SK-N-SH (cell line): ENCODE data around the gene PSMD1. TPM values are rescaled to one million over a fixed set of nuclear protein-coding genes. Genes with fewer than 3 reads are reported as not detected.

Experiments
- CTCF ChIA-PET: fragments of 300-600, 350-600 bp; formaldehyde crosslinking; extraction: SDS; loops from one replicate; lab custom pipeline; 2021; lab: Yijun Ruan, JAX
- POLR2A ChIA-PET: fragments of 350-600 bp; sonication (Branson Sonifier 250); formaldehyde crosslinking; extraction: SDS; loops from one replicate; lab custom pipeline; 2020; ENCODE audit warnings: antibody characterized with exemption, inconsistent platforms; lab: Yijun Ruan, JAX
- DNase-seq: peaks from one replicate; pipeline ENCODE4 v3.0.0; 2012
- H2AFZ ChIP-seq: fragments of 200-600 bp; sonication (generic); 2 replicates; pipeline ENCODE4 v1.8.1; 2016; ENCODE audit warnings: antibody characterized with exemption, mild to moderate bottlenecking, low read depth
- H3F3A ChIP-seq: fragments of 200-600 bp; sonication (generic); replicated peaks from 2 replicates; pipeline ENCODE3; 2016; ENCODE audit warnings: antibody characterized with exemption, mild to moderate bottlenecking; ENCODE audit not compliant: insufficient read depth
- H3K27ac ChIP-seq, 2 experiments: fragments of 200-500 bp in 1 of 2; fragments of 200-600 bp in 1 of 2; sonication (Bioruptor generic) in 1 of 2; sonication (generic), shearing (Covaris generic) in 1 of 2; 2 replicates each; pipeline versions ENCODE4 v1.5.1 to v1.6.1; 2014 to 2016; ENCODE audit warnings: low read depth in 2 of 2, inconsistent platforms in 1 of 2, low read length in 1 of 2, mild to moderate bottlenecking in 1 of 2, mixed read lengths in 1 of 2
- H3K27me3 ChIP-seq: fragments of 200-600 bp; sonication (generic), shearing (Covaris generic); 2 replicates; pipeline ENCODE4 v1.6.1; 2016; ENCODE audit warnings: mixed run types; ENCODE audit not compliant: insufficient read depth
- H3K36me3 ChIP-seq, 2 experiments: fragments of 200-500 bp in 1 of 2; fragments of 200-600 bp in 1 of 2; sonication (Bioruptor generic) in 1 of 2; sonication (generic) in 1 of 2; replicated peaks in 1 of 2; 2 replicates each; pipeline versions ENCODE3 to v1.5.1; 2014 to 2016; ENCODE audit warnings: low read length in 1 of 2, mild to moderate bottlenecking in 1 of 2; ENCODE audit not compliant: insufficient read depth in 2 of 2, control insufficient read depth in 1 of 2
- H3K4me1 ChIP-seq, 2 experiments: fragments of 200-500 bp in 1 of 2; fragments of 200-600 bp in 1 of 2; sonication (Bioruptor generic) in 1 of 2; sonication (generic), shearing (Covaris generic) in 1 of 2; 2 replicates each; pipeline versions ENCODE4 v1.5.1 to v1.6.1; 2014 to 2016; ENCODE audit warnings: low read depth in 1 of 2, low read length in 1 of 2, mixed run types in 1 of 2; ENCODE audit not compliant: insufficient read depth in 2 of 2, control insufficient read depth in 1 of 2
- H3K4me2 ChIP-seq: fragments of 200-600 bp; sonication (generic), shearing (Covaris generic); 2 replicates; pipeline ENCODE4 v1.6.1; 2017; ENCODE audit warnings: mixed run types
- H3K4me3 ChIP-seq, 2 experiments: fragments of 200-500 bp in 1 of 2; fragments of 200-600 bp in 1 of 2; sonication (Bioruptor generic) in 1 of 2; sonication (generic), shearing (Covaris generic) in 1 of 2; 2 replicates each; pipeline versions ENCODE4 v1.5.1 to v1.8.1; 2014 to 2016; ENCODE audit warnings: low read depth in 2 of 2, inconsistent platforms in 1 of 2, low read length in 1 of 2, mild to moderate bottlenecking in 1 of 2, mixed read lengths in 1 of 2, moderate library complexity in 1 of 2
- H3K79me2 ChIP-seq: fragments of 200-600 bp; sonication (generic); 2 replicates; pipeline ENCODE4 v1.8.1; 2017; ENCODE audit warnings: mild to moderate bottlenecking; ENCODE audit not compliant: insufficient read depth
- H3K9ac ChIP-seq: fragments of 200-600 bp; sonication (generic); 2 replicates; pipeline ENCODE4 v1.6.1; 2017; ENCODE audit warnings: mixed run types
- H3K9me2 ChIP-seq: fragments of 200-600 bp; sonication (generic); 2 replicates; pipeline ENCODE4 v1.6.1; 2017; ENCODE audit warnings: mixed run types
- H3K9me3 ChIP-seq: fragments of 200-600 bp; sonication (generic); 2 replicates; pipeline ENCODE4 v1.6.1; 2017; ENCODE audit warnings: mixed run types, mild to moderate bottlenecking, moderate library complexity
- H4K20me1 ChIP-seq: fragments of 200-600 bp; sonication (generic); 2 replicates; pipeline ENCODE4 v1.6.1; 2017; ENCODE audit warnings: mild to moderate bottlenecking, mixed run types; ENCODE audit not compliant: insufficient read depth
- CTCF ChIP-seq: fragments of 200-600 bp; sonication (generic); IDR thresholded peaks from 2 replicates; pipeline ENCODE4 v1.6.1; 2017; ENCODE audit warnings: antibody characterized with exemption, mild to moderate bottlenecking, moderate library complexity
- FOSL2 ChIP-seq: IDR thresholded peaks from 2 replicates; pipeline ENCODE4 v1.4.0; 2012; ENCODE audit warnings: low read depth, mild to moderate bottlenecking, moderate library complexity, borderline replicate concordance
- FOXM1 ChIP-seq: IDR thresholded peaks from 2 replicates; pipeline ENCODE4 v1.4.0; 2012; ENCODE audit warnings: low read depth, mild to moderate bottlenecking
- JUND ChIP-seq: IDR thresholded peaks from 2 replicates; pipeline ENCODE4 v1.4.0; 2012
- MAX ChIP-seq: IDR thresholded peaks from 2 replicates; pipeline ENCODE4 v1.4.0; 2012; ENCODE audit warnings: low read depth
- MEF2A ChIP-seq: IDR thresholded peaks from 2 replicates; pipeline ENCODE4 v1.4.0; 2012; ENCODE audit warnings: low read depth, borderline replicate concordance
- NFIC ChIP-seq: IDR thresholded peaks from 2 replicates; pipeline ENCODE4 v1.4.0; 2012; ENCODE audit warnings: borderline replicate concordance
- PBX3 ChIP-seq: IDR thresholded peaks from 2 replicates; pipeline ENCODE4; 2012
- POLR2AphosphoS5 ChIP-seq: IDR thresholded peaks from 2 replicates; pipeline ENCODE4 v1.6.1; 2012; ENCODE audit warnings: low read depth, low read length
- RAD21 ChIP-seq: IDR thresholded peaks from 2 replicates; pipeline ENCODE4 v1.6.1; 2012; ENCODE audit warnings: mild to moderate bottlenecking, low read length
- RXRA ChIP-seq: IDR thresholded peaks from 2 replicates; pipeline ENCODE4 v1.4.0; 2012; ENCODE audit warnings: low read depth, mild to moderate bottlenecking, borderline replicate concordance
- SIN3A ChIP-seq: IDR thresholded peaks from 2 replicates; pipeline ENCODE4 v1.6.1; 2012; ENCODE audit warnings: low read depth, mild to moderate bottlenecking, low read length, moderate library complexity, borderline replicate concordance
- TAF1 ChIP-seq: IDR thresholded peaks from 2 replicates; pipeline ENCODE4 v1.6.1; 2012; ENCODE audit warnings: low read depth, mild to moderate bottlenecking, low read length, moderate library complexity, borderline replicate concordance
- TEAD4 ChIP-seq: IDR thresholded peaks from 2 replicates; pipeline ENCODE4 v1.4.0; 2012; ENCODE audit warnings: mild to moderate bottlenecking, borderline replicate concordance; ENCODE audit not compliant: insufficient read depth
- YY1 ChIP-seq: IDR thresholded peaks from 2 replicates; pipeline ENCODE4 v1.4.0; 2012; ENCODE audit warnings: low read depth, mild to moderate bottlenecking
- ZBTB33 ChIP-seq: IDR thresholded peaks from 2 replicates; pipeline ENCODE4 v1.4.0; 2012; ENCODE audit warnings: low read depth, borderline replicate concordance
- WGBS: methylation state at CpG from one replicate; pipeline ENCODE4 v1.1.6; 2017; ENCODE audit warnings: low lambda C conversion rate; 5-methylcytosine and 5-hydroxymethylcytosine counted together
- polyA plus RNA-seq, 3 experiments: library from polyadenylated mRNA; depleted of rRNA; stranded (reverse); fragments of >200 nt; gene quantifications; 2 replicates each; pipeline ENCODE4 v1.2.3, GENCODE V29; 2012

Gene PSMD1
- polyA plus RNA-seq, 1 of the 3 experiments (the other 2 are of a cell fraction), result 92.3 TPM

GRCh38 chr2:231051116-231051515 lies 5.6 kb upstream of the PSMD1 start:
- Histone ChIP-seq H3K9me2 (no peaks in the 10 kb centered on the region), H3K27ac (no peak overlapping the region), H3K27me3 (no peaks in the 10 kb centered on the region), H3K9ac (no peak overlapping the region), H4K20me1 (no peaks in the 10 kb centered on the region), H3K9me3 (no peaks in the 10 kb centered on the region), H3K4me2 (no peak overlapping the region), H3K36me3 (no peaks in the 10 kb centered on the region), H3F3A (no peaks in the 10 kb centered on the region), H3K4me3 (no peak overlapping the region), H3K79me2 (no peaks in the 10 kb centered on the region), H3K4me1 (peaks cover 0 to 5% of the 10 kb centered on the region in 2 experiments; a peak in 1 of 4 replicates), H2AFZ (no peak overlapping the region)
- 79% methylated on average over 5 of the region's 5 CpGs for WGBS
- ChIA-PET POLR2A (no interaction called here), CTCF (interaction anchor here (0.6 to 3.9 kb wide), 7 partner anchors 11 to 227 kb away, joined by 3 to 39 read pairs (median 3); partner anchors contain the start of gene C2orf72)
- DNase-seq, result no peak
- TF ChIP-seq SIN3A, result no peak
- TF ChIP-seq MEF2A, result no peak
- TF ChIP-seq ZBTB33, result no peak
- no peak for TF ChIP-seq POLR2AphosphoS5
- TF ChIP-seq YY1, result no peak
- no peak for TF ChIP-seq MAX
- no peak for TF ChIP-seq TAF1
- TF ChIP-seq TEAD4, result no peak

- Histone ChIP-seq H4K20me1 (no peaks in the 10 kb centered on the region), H3K9ac (peak overlapping the region; percentile 33; the same call in 1 of the 2 replicates), H3K9me2 (no peaks in the 10 kb centered on the region), H2AFZ (peak overlapping the region; percentile 91), H3K9me3 (no peaks in the 10 kb centered on the region), H3K27ac (peak overlapping the region in 1 of 2 experiments; percentile 56; a peak in 2 of 4 replicates), H3K36me3 (no peaks in the 10 kb centered on the region), H3K4me3 (peak overlapping the region; percentile 60 to 68), H3K79me2 (peaks cover 11% of the 10 kb centered on the region), H3F3A (no peaks in the 10 kb centered on the region), H3K4me1 (peaks cover 0 to 10% of the 10 kb centered on the region in 2 experiments; a peak in 2 of 4 replicates), H3K4me2 (peak overlapping the region; percentile 83), H3K27me3 (no peaks in the 10 kb centered on the region)
- POLR2A ChIA-PET, result interaction anchor here (0.9 kb wide), 1 partner anchor 228 kb away, joined by 3 read pairs; no protein-coding TSS in a partner anchor
- 19% methylated on average over 26 of the region's 62 CpGs for WGBS
- CTCF ChIA-PET, result interaction anchor here (0.6 to 3.9 kb wide), 50 partner anchors 8 to 459 kb away, joined by 3 to 39 read pairs (median 4); partner anchors contain the start of genes C2orf72 and ITM2C
- DNase-seq, result peak; percentile 90
- TF ChIP-seq JUND, result no peak
- no peak for TF ChIP-seq FOSL2
- peak; percentile 53 for TF ChIP-seq RAD21
- TF ChIP-seq TEAD4, result 0 out of 2 replicates have a peak, but pooled peaks have one; percentile 15
- TF ChIP-seq CTCF, result peak; percentile 88
- no peak for TF ChIP-seq PBX3
- peak; percentile 15; the same call in 1 of the 2 replicates for TF ChIP-seq POLR2AphosphoS5
- TF ChIP-seq FOXM1, result no peak
- TF ChIP-seq SIN3A, result 0 out of 2 replicates have a peak, but pooled peaks have one; percentile 13
- no peak for TF ChIP-seq NFIC
- TF ChIP-seq RXRA, result no peak
Measured at GRCh38 chr2:231052494-231053451, 3.9 kb upstream of the PSMD1 start.
